Activated B cell treated with CpG ODN at 0.5 μM for 24 hours (primary cell): ENCODE data around the gene OLIG2. TPM values are rescaled to one million over a fixed set of nuclear protein-coding genes. Genes with fewer than 3 reads are reported as not detected.
A peak's percentile ranks its signal among the peaks of the same experiment; 100 is the strongest.

Source experiments
- ATAC-seq: fragments of 200-7000 bp; cut with Tn5 transposase; one replicate; pipeline ENCODE4 v1.10.0; 2021; ENCODE audit warnings: low read depth, mild to moderate bottlenecking, moderate library complexity
- CTCF ChIA-PET: fragments of 350-600 bp; sonication (Branson Sonifier 250); formaldehyde crosslinking; loops from one replicate; lab custom pipeline; 2021; ENCODE audit warnings: antibody characterized with exemption; lab: Charles Lee
- POLR2A ChIA-PET: fragments of 350-600 bp; sonication (Branson Sonifier 250); formaldehyde crosslinking; loops from one replicate; lab custom pipeline; 2021; ENCODE audit warnings: antibody characterized with exemption; lab: Charles Lee
- DNase-seq: peaks from one replicate; pipeline ENCODE4 v3.0.0; 2022
- H3K27ac Mint-ChIP-seq: one replicate; pipeline ENCODE4 v1.8.0; 2020; ENCODE audit warnings: mixed read lengths
- H3K27me3 Mint-ChIP-seq: one replicate; pipeline ENCODE4 v1.8.0; 2021; ENCODE audit warnings: mixed read lengths
- H3K36me3 Mint-ChIP-seq: one replicate; pipeline ENCODE4 v1.8.0; 2021; ENCODE audit warnings: low read depth, mixed read lengths
- H3K4me1 Mint-ChIP-seq: one replicate; pipeline ENCODE4 v1.8.0; 2021; ENCODE audit warnings: mixed read lengths
- H3K4me3 Mint-ChIP-seq: one replicate; pipeline ENCODE4 v1.8.0; 2020; ENCODE audit warnings: mild to moderate bottlenecking, mixed read lengths
- H3K9me3 Mint-ChIP-seq: one replicate; pipeline ENCODE4 v1.8.0; 2020; ENCODE audit warnings: mixed read lengths
- intact Hi-C: fragments of 100-400 bp; cut with micrococcal nuclease; formaldehyde crosslinking; loops from one replicate; pipeline ENCODE4 v1.15.1; 2024
- total RNA-seq: library from RNA; stranded (reverse); gene quantifications from 2 replicates; pipeline ENCODE4 v1.2.3, GENCODE V29; 2022
- TF ChIP-seq, protein P1 (sequence below): fragments of 200-600 bp; IDR thresholded peaks from one replicate; pipeline ENCODE4 v1.8.0; 2022; ENCODE audit warnings: antibody characterized with exemption, mild to moderate bottlenecking

Gene OLIG2
- total RNA-seq, 1 donor from 2014 or later = not detected

GRCh38 chr21:33025106-33025488, 638 bp upstream of the OLIG2 start:
- POLR2A ChIA-PET = no interaction called here
- no peak overlapping the region for H3K4me3 Mint-ChIP-seq
- DNase-seq (no peak), ATAC-seq (no peak)
- H3K36me3 Mint-ChIP-seq = no peaks in the 10 kb centered on the region
- H3K4me1 Mint-ChIP-seq = peaks cover 34% of the 10 kb centered on the region
- H3K27me3 Mint-ChIP-seq = peaks cover 63% of the 10 kb centered on the region
- intact Hi-C loops = loop anchor here (10.0 kb wide), 1 partner anchor 170 kb away; no protein-coding TSS in a partner anchor
- H3K9me3 Mint-ChIP-seq = no peaks in the 10 kb centered on the region
- no peak overlapping the region for H3K27ac Mint-ChIP-seq
- CTCF ChIA-PET = no interaction called here
- TF ChIP-seq, protein P1, sequence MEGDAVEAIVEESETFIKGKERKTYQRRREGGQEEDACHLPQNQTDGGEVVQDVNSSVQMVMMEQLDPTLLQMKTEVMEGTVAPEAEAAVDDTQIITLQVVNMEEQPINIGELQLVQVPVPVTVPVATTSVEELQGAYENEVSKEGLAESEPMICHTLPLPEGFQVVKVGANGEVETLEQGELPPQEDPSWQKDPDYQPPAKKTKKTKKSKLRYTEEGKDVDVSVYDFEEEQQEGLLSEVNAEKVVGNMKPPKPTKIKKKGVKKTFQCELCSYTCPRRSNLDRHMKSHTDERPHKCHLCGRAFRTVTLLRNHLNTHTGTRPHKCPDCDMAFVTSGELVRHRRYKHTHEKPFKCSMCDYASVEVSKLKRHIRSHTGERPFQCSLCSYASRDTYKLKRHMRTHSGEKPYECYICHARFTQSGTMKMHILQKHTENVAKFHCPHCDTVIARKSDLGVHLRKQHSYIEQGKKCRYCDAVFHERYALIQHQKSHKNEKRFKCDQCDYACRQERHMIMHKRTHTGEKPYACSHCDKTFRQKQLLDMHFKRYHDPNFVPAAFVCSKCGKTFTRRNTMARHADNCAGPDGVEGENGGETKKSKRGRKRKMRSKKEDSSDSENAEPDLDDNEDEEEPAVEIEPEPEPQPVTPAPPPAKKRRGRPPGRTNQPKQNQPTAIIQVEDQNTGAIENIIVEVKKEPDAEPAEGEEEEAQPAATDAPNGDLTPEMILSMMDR = no peak

DNA sequence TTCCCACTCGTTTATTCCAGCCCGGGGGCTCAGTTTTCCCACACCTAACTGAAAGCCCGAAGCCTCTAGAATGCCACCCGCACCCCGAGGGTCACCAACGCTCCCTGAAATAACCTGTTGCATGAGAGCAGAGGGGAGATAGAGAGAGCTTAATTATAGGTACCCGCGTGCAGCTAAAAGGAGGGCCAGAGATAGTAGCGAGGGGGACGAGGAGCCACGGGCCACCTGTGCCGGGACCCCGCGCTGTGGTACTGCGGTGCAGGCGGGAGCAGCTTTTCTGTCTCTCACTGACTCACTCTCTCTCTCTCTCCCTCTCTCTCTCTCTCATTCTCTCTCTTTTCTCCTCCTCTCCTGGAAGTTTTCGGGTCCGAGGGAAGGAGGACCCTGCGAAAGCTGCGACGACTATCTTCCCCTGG, 716 bp downstream of the OLIG2 start:
- ChIA-PET POLR2A (no interaction called here), CTCF (no interaction called here)
- TF ChIP-seq, protein P1 = no peak
- no peaks in the 10 kb centered on the region for H3K9me3 Mint-ChIP-seq
- no peak for ATAC-seq
- H3K27me3 Mint-ChIP-seq = peaks cover 61% of the 10 kb centered on the region
- no peaks in the 10 kb centered on the region for H3K36me3 Mint-ChIP-seq
- H3K4me3 Mint-ChIP-seq = no peak overlapping the region
- intact Hi-C loops = loop anchor here (10.0 kb wide), 1 partner anchor 168 kb away; no protein-coding TSS in a partner anchor
- H3K4me1 Mint-ChIP-seq = peaks cover 29% of the 10 kb centered on the region
- DNase-seq = no peak
- H3K27ac Mint-ChIP-seq = peak overlapping the region; percentile 46

DNA sequence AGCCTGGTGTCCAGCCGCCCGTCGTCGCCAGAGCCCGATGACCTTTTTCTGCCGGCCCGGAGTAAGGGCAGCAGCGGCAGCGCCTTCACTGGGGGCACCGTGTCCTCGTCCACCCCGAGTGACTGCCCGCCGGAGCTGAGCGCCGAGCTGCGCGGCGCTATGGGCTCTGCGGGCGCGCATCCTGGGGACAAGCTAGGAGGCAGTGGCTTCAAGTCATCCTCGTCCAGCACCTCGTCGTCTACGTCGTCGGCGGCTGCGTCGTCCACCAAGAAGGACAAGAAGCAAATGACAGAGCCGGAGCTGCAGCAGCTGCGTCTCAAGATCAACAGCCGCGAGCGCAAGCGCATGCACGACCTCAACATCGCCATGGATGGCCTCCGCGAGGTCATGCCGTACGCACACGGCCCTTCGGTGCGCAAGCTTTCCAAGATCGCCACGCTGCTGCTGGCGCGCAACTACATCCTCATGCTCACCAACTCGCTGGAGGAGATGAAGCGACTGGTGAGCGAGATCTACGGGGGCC, 1.2 kb downstream of the OLIG2 start:
- Mint-ChIP-seq H3K27ac (no peak overlapping the region), H3K4me1 (peaks cover 29% of the 10 kb centered on the region), H3K36me3 (no peaks in the 10 kb centered on the region), H3K27me3 (peaks cover 58% of the 10 kb centered on the region), H3K9me3 (no peaks in the 10 kb centered on the region), H3K4me3 (no peak overlapping the region)
- no peak for DNase-seq
- CTCF ChIA-PET = no interaction called here
- TF ChIP-seq, protein P1 = no peak
- POLR2A ChIA-PET = no interaction called here
- intact Hi-C loops = loop anchor here (10.0 kb wide), 1 partner anchor 168 kb away; no protein-coding TSS in a partner anchor
- no peak for ATAC-seq

- intact Hi-C loops = loop anchor here (10.0 kb wide), 1 partner anchor 167 kb away; no protein-coding TSS in a partner anchor
- Mint-ChIP-seq H3K27ac (no peak overlapping the region), H3K4me3 (no peak overlapping the region), H3K36me3 (no peaks in the 10 kb centered on the region), H3K27me3 (peaks cover 58% of the 10 kb centered on the region), H3K9me3 (no peaks in the 10 kb centered on the region), H3K4me1 (peaks cover 27% of the 10 kb centered on the region)
- CTCF ChIA-PET = no interaction called here
- DNase-seq = no peak
- ATAC-seq = no peak
- TF ChIP-seq, protein P1 = no peak
- POLR2A ChIA-PET = interaction anchor here (0.7 kb wide), 1 partner anchor 84 kb away, joined by 4 read pairs; no protein-coding TSS in a partner anchor
These were observed 1.9 kb downstream of the OLIG2 start for GRCh38 chr21:33027401-33028286.

DNA sequence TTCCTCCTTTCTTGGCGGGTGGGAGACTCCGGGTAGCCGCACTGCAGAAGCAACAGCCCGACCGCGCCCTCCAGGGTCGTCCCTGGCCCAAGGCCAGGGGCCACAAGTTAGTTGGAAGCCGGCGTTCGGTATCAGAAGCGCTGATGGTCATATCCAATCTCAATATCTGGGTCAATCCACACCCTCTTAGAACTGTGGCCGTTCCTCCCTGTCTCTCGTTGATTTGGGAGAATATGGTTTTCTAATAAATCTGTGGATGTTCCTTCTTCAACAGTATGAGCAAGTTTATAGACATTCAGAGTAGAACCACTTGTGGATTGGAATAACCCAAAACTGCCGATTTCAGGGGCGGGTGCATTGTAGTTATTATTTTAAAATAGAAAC, 2.5 kb downstream of the OLIG2 start:
- TF ChIP-seq, protein P1 = no peak
- ATAC-seq (no peak), DNase-seq (no peak)
- intact Hi-C loops = loop anchor here (10.0 kb wide), 1 partner anchor 167 kb away; no protein-coding TSS in a partner anchor
- H3K27me3 Mint-ChIP-seq = peaks cover 57% of the 10 kb centered on the region
- H3K27ac Mint-ChIP-seq = no peak overlapping the region
- ChIA-PET CTCF (no interaction called here), POLR2A (no interaction called here)
- H3K4me3 Mint-ChIP-seq = no peak overlapping the region
- H3K4me1 Mint-ChIP-seq = peaks cover 27% of the 10 kb centered on the region
- H3K9me3 Mint-ChIP-seq = no peaks in the 10 kb centered on the region
- no peaks in the 10 kb centered on the region for H3K36me3 Mint-ChIP-seq
